NCI-H526 treated with DMSO at 0.1 percent for 48 hours (cell line): Measurements from ENCODE around the gene CALN1.
"Not testable (repeated sequence)": the region's sequence is repeated elsewhere in the genome, so short reads cannot be mapped to it uniquely, and the experiment has no call there.

Experiments used
- DNase-seq: peaks from one replicate; lab custom pipeline; 2025; lab: John Stamatoyannopoulos, UW

The CALN1 gene

GRCh38 chr7:72408966-72409637, 3.0 kb downstream of the CALN1 start:
- no peak for DNase-seq

GRCh38 chr7:72406820-72407403, 5.2 kb downstream of the CALN1 start:
- DNase-seq = no peak

GRCh38 chr7:72405871-72406270, 6.3 kb downstream of the CALN1 start:
- no peak for DNase-seq

DNA sequence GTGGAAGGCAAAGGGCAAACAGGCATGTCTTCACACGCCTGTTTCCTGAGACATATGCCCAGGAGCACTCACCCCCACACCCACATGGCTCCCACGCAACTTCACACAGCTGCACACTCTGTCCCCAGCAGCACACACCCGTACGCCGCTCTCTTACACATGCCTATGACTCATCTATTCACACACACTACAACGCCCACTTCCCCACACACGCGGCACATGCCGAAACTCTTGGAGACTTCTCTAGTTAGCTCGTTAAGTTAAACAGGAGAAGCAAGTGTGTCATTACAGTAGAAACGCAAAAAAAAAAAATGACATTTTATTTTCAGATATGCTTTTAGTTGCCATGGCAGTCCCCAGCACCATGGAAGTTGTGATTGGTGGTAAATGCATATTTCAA, 6.7 kb downstream of the CALN1 start:
- DNase-seq = no peak

GRCh38 chr7:72404743-72405142, 7.4 kb downstream of the CALN1 start:
- no peak for DNase-seq

- DNase-seq = no peak
Measured at GRCh38 chr7:72403458-72404076, 8.6 kb downstream of the CALN1 start.

- no peak for DNase-seq
Measured at GRCh38 chr7:72394016-72394415, 18.1 kb downstream of the CALN1 start.

DNA sequence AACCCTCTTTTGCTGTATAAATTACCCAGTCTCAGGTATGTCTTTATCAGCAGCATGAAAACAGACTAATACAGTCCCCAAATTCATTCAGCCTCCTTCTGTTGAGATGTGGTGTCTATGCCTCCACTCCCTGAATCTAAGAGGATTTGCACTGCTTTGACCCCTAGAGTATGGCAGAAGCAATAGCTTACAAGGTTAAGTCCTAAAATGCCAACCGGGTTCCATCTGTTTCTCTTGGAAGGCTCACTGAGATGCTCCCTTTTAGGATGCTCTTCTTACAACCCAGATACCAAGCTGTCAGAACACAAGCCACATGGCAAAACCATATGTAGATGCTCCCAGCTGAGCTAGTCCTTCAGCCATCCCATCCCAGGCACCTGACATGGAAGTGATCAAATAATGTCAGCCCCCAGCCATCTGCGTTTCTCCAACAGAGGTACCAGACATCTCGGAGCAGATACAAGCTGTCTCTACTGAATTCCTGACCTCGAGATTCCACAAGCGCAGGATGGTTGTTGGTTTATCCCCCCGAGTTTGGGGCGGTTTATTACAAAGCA, 20.2 kb downstream of the CALN1 start:
- DNase-seq = no peak

GRCh38 chr7:72386118-72386517, 26.0 kb downstream of the CALN1 start:
- no peak for DNase-seq

GRCh38 chr7:72362246-72362645, 49.9 kb downstream of the CALN1 start:
- no peak for DNase-seq

DNA sequence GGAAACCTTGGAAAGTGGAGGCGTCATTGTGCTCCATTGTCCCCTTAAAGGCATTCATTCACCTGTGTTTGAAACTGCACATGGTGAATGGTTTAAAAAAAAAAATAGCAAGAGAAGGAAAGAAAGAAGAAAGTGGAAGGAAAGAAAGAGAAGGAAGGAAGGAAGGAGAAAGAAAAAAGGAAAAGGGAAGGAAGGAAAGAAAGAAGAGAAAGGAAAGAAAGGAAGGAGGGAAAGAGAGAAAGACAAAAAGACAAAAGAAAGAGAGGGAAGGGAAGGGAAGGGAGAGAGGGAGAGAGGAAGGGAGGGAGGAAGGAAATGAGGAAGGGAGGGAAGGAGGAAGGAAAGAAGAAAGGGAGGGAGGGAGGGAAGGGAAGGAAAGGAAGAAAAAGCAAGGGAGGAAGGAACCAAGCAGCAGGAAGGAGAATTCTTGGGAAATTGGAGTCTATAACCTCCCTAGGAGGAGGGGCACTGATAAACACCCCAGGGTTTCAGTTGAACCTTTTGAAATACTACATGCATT, 66.9 kb downstream of the CALN1 start:
- DNase-seq = no peak

DNA sequence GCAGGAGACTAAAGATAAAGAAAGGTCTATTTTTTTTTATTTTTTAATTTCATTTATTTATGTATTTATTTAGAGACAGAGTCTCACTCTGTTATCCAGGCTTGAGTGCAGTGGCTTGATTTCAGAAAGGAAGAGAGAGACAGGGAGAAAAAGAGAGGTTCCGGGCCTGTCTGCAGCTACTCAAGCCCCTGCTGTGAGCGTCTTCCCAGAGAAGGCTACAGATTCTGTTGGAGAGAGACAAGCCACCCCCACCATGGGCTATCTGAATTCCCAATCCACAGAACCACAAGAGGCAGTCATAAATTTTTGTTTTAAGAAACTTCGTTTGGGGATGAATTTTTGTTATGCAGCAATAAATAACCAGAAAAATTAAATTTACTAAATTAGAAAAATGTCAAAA, 68.1 kb downstream of the CALN1 start:
- no peak for DNase-seq

- DNase-seq = not testable (repeated sequence)
Measured at GRCh38 chr7:72343354-72343753, 68.8 kb downstream of the CALN1 start.

GRCh38 chr7:72337390-72338167, 74.6 kb downstream of the CALN1 start:
- no peak for DNase-seq

DNA sequence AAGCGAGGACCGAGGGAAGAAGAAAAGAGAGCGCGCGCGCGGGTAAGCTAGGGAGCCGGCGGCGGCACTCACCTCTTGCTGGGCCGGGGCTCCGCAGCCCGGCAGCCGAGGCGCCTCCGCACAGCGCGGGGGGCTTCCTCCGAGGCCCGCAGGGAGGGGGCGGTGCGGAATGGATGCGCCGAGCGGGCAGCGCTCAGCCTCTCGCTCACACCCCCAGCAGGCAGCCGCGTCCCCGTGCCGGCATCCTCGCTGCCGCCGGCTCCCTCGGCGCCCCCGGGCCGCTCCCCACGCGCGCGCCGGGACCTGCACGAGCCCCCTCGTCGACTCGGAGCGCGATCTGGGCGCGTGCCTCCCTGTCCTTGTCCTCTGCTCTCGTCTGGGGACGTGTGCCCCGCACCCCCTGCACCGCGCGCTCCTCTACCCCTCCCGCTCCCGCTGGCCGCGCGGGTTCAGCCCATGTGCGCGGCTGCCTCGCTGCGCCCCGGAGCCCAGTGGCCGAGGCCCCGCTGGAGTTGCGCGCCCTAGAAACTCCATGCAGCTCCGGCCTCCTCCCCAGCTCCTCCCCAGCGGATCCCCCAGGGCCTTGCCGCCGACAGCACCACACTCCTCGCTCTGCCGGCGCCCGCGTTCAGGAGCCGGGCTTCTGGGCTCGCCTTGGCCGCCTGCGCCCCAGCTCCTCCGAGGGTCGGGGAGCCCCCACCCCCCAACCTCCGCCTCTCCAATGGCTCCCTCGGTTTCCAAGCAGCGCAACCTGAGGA, 75.3 kb downstream of the CALN1 start:
- no peak for DNase-seq

- no peak for DNase-seq
Measured at GRCh38 chr7:72336382-72336631, 75.8 kb downstream of the CALN1 start.

- DNase-seq = no peak
Measured at GRCh38 chr7:72335561-72336381, 76.4 kb downstream of the CALN1 start.

DNA sequence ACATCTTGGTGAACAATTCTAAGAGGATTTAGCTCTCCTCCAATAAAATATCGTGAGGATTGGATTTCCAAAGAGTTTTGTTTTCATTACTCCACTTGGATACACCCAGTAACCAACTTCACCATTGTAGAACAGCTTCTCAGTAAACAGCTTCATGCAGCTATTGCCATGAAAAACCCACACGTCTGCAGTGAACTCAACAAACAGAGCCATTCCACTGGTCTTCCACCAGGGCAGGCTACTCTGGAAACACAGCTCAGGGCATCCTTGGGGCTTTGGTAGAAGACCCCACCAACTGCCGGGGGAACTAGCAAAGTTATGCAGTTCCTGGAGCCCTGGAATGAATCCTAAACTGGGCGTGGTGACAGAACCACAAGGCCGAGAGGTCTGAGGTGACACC, 77.4 kb downstream of the CALN1 start:
- no peak for DNase-seq

DNA sequence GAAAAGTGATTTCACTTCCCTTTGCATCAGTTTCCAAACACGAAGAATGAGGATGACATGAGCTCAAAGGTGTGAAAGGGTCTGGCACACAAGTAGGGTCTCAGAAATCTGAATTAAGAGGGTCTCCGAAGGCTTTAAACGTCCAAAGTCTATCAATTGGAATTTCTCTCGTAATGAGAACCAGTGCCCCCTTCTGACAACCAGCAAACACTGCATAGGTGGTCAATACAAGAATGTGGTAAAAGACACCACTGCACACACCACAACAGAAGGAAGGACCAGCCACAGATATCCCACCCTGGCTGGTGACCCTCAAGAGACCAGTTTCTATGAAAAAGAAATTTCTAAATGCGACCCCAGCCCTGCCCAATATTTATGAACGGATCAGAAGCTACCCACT, 78.1 kb downstream of the CALN1 start:
- DNase-seq = no peak

DNA sequence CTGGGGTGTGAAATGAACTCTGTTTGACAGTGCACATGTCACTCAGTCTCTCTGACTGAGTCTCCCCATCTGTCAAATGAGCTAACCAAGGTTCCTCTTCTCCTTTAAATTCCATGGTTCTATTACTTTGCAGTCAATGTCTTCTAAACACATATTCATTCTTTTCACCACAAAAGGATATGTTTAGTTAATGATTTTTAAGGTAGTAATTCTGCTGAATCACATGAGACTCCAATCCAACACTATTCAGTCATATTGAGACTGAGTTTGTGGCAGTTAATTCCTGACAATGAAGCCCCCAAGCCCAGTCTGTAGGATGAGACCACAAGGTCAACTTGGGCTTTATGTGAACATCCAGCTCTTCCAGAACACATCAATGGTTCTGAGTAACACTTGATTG, 85.3 kb downstream of the CALN1 start:
- no peak for DNase-seq

GRCh38 chr7:72326365-72326764, 85.8 kb downstream of the CALN1 start:
- DNase-seq = no peak
